Natural killer cell (primary cell): ENCODE measurements around the gene SHD. TPM values are rescaled to one million over a fixed set of nuclear protein-coding genes. Genes with fewer than 3 reads are reported as not detected.

ENCODE experiments used
- ATAC-seq, 3 donors: fragments of 150-1000 bp in 2 of 3; fragments of 200-7000 bp in 1 of 3; cut with Tn5 transposase; 1 replicate in 1 of 3; 2 replicates in 2 of 3; pipeline ENCODE4 v1.10.0; 2021; ENCODE audit warnings: mild to moderate bottlenecking in 2 of 3, moderate library complexity in 2 of 3
- DNase-seq, 2 donors: peaks; one replicate each; pipeline versions ENCODE4 v3.0.0 to v3.0.0-alpha.2; 2013 to 2021; ENCODE audit warnings: mixed read lengths in 1 of 2
- H3K27ac ChIP-seq: one replicate; pipeline ENCODE4 v1.5.1; 2013; ENCODE audit warnings: mild to moderate bottlenecking, low read length
- H3K27me3 ChIP-seq: one replicate; pipeline ENCODE4 v1.6.1; 2013; ENCODE audit warnings: low read length; ENCODE audit not compliant: control insufficient read depth, insufficient read depth
- H3K36me3 ChIP-seq: one replicate; pipeline ENCODE4 v1.6.1; 2013; ENCODE audit warnings: low read length; ENCODE audit not compliant: control insufficient read depth, insufficient read depth
- H3K4me1 ChIP-seq: one replicate; pipeline ENCODE4 v1.6.1; 2013; ENCODE audit warnings: low read length; ENCODE audit not compliant: control insufficient read depth, insufficient read depth
- H3K4me3 ChIP-seq: one replicate; pipeline ENCODE4 v1.5.1; 2013; ENCODE audit warnings: low read length
- H3K9me3 ChIP-seq: one replicate; pipeline ENCODE4 v1.6.1; 2013; ENCODE audit warnings: low read length; ENCODE audit not compliant: control insufficient read depth, insufficient read depth
- H3K27ac Mint-ChIP-seq, 2 donors: one replicate each; pipeline ENCODE4 v1.8.0; 2022; ENCODE audit warnings: mild to moderate bottlenecking in 2 of 2, mixed read lengths in 2 of 2, moderate library complexity in 1 of 2
- H3K27me3 Mint-ChIP-seq, 2 donors: one replicate each; pipeline ENCODE4 v1.8.0; 2022; ENCODE audit warnings: low read depth in 2 of 2, mixed read lengths in 2 of 2
- H3K36me3 Mint-ChIP-seq: one replicate; pipeline ENCODE4 v1.8.0; 2022; ENCODE audit warnings: mixed read lengths
- H3K4me1 Mint-ChIP-seq, 2 donors: one replicate each; pipeline ENCODE4 v1.8.0; 2022; ENCODE audit warnings: mixed read lengths in 2 of 2
- H3K4me3 Mint-ChIP-seq: one replicate; pipeline ENCODE4 v1.8.0; 2022; ENCODE audit warnings: mild to moderate bottlenecking, moderate library complexity, mixed read lengths
- H3K9me3 Mint-ChIP-seq, 2 donors: one replicate each; pipeline ENCODE4 v1.8.0; 2022; ENCODE audit warnings: mixed read lengths in 2 of 2
- CTCF ChIP-seq: fragments of 200-600 bp; IDR thresholded peaks from one replicate; pipeline ENCODE4 v1.8.0; 2022; ENCODE audit warnings: antibody characterized with exemption
- WGBS: methylation state at CpG from one replicate; pipeline ENCODE4 v1.1.7; 2013; ENCODE audit warnings: missing lambda C conversion rate; ENCODE audit not compliant: insufficient coverage; 5-methylcytosine and 5-hydroxymethylcytosine counted together
- intact Hi-C: fragments of 100-400 bp; cut with micrococcal nuclease; formaldehyde crosslinking; loops from one replicate; pipeline ENCODE4 v1.14.2; 2022
- total RNA-seq, 4 donors: library from RNA; stranded (reverse); fragments of 120-200 nt in 1 of 4; gene quantifications; one replicate each; pipeline versions ENCODE4 v1.2.3 to v1.2.4, GENCODE V29; 2013 to 2022

Gene SHD
- total RNA-seq, 3 donors from 2014 or later (not counting 1 experiment from before 2014, with no cell fraction given), result 0.20 TPM; not detected in 2

- Mint-ChIP-seq H3K9me3 (peaks cover 0 to 2% of the 10 kb centered on the region in 2 donors), H3K4me1 (peaks cover 6 to 31% of the 10 kb centered on the region in 2 donors), H3K27ac (peak within 1 kb of the TSS; percentile 96 to 100), H3K4me3 (peak within 1 kb of the TSS; percentile 88), H3K27me3 (peaks cover 0 to 2% of the 10 kb centered on the region in 2 donors), H3K36me3 (no peaks in the 10 kb centered on the region)
- TF ChIP-seq CTCF, result peak; percentile 43
- ATAC-seq (peak; percentile 93 to 98 (median 94)), DNase-seq (peak; percentile 96 to 100)
- Histone ChIP-seq H3K4me1 (peaks cover 16% of the 10 kb centered on the region), H3K27ac (peak within 1 kb of the TSS; percentile 98), H3K36me3 (peaks cover 32% of the 10 kb centered on the region), H3K4me3 (peak within 1 kb of the TSS; percentile 87), H3K27me3 (no peaks in the 10 kb centered on the region), H3K9me3 (no peaks in the 10 kb centered on the region)
- 0% methylated on average over 35 of the region's 45 CpGs for WGBS
- intact Hi-C loops, result loop anchor here (1.0 to 5.0 kb wide), 5 partner anchors 81 to 224 kb away; partner anchors contain the start of genes MPND, SH3GL1 and UBXN6
Observed at GRCh38 chr19:4246767-4247593, 32.1 kb upstream of the SHD start, which contains the start of gene YJU2. TSS of gene YJU2 (plus strand) at chr19:4247080. CDS start at chr19:4247147, 67 bp downstream.

- Histone ChIP-seq H3K36me3 (peaks cover 65% of the 10 kb centered on the region), H3K4me3 (no peak overlapping the region), H3K4me1 (no peaks in the 10 kb centered on the region), H3K27ac (no peak overlapping the region), H3K27me3 (no peaks in the 10 kb centered on the region), H3K9me3 (peaks cover 8% of the 10 kb centered on the region)
- H3K4me3 Mint-ChIP-seq, result no peak overlapping the region
- peaks cover 0 to 8% of the 10 kb centered on the region in 2 donors for H3K4me1 Mint-ChIP-seq
- DNase-seq, result no peak
- H3K27ac Mint-ChIP-seq, result no peak overlapping the region
- TF ChIP-seq CTCF, result no peak
- no peaks in the 10 kb centered on the region for H3K27me3 Mint-ChIP-seq
- no peaks in the 10 kb centered on the region for H3K9me3 Mint-ChIP-seq
- peaks cover 13% of the 10 kb centered on the region for H3K36me3 Mint-ChIP-seq
- 98% methylated on average over 4 of the region's 4 CpGs for WGBS
- ATAC-seq, result no peak
- intact Hi-C loops, result no loop called here
Observed at GRCh38 chr19:4256563-4256962, 22.5 kb upstream of the SHD start.

- Histone ChIP-seq H3K4me1 (no peaks in the 10 kb centered on the region), H3K27ac (no peak overlapping the region), H3K27me3 (no peaks in the 10 kb centered on the region), H3K36me3 (peaks cover 65% of the 10 kb centered on the region), H3K9me3 (peaks cover 8% of the 10 kb centered on the region), H3K4me3 (no peak overlapping the region)
- Mint-ChIP-seq H3K4me3 (no peak overlapping the region), H3K36me3 (peaks cover 13% of the 10 kb centered on the region), H3K4me1 (peaks cover 0 to 8% of the 10 kb centered on the region in 2 donors), H3K9me3 (no peaks in the 10 kb centered on the region), H3K27ac (no peak overlapping the region), H3K27me3 (no peaks in the 10 kb centered on the region)
- DNase-seq (no peak), ATAC-seq (no peak)
- intact Hi-C loops, result no loop called here
- TF ChIP-seq CTCF, result no peak
- 80% methylated on average over 5 of the region's 6 CpGs for WGBS
Observed at GRCh38 chr19:4257025-4257424, 22.0 kb upstream of the SHD start.
